Measurements from ENCODE around the gene GPX3.

Gene GPX3

DNA sequence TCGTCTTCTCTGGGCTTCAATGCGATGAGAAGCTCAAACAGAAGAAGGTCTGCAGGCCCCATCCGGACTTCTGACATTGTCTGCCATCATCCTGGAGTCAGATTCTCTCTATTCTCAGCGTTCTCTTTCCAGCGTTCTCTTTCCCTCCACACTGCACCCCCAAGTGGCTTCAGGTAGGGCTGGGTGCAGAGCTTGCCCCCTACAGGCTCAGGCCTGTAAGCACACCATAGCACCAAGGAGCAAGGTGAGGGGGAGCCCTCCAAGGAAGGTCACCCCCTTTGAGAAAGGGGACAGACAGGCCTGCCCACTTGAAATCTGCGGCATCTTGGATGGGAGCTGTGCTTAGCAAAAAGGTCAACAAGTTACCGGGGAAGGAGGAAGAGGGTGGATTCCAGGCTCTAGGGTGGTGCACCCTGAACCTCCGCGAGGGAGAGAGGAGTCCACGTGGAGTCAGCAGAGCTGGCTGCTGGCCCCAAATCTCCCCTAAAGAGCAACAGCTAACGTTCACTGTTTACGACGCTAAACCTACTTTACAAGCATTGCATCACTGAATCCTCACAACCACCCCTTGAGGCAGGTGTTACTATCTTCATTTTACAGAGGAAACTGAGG is 27.5 kb downstream of the GPX3 start:
- no peak overlapping the region for H3K4me3 ChIP-seq (ENCODE audit: low read depth, low read length)
- TF ChIP-seq, protein P1, sequence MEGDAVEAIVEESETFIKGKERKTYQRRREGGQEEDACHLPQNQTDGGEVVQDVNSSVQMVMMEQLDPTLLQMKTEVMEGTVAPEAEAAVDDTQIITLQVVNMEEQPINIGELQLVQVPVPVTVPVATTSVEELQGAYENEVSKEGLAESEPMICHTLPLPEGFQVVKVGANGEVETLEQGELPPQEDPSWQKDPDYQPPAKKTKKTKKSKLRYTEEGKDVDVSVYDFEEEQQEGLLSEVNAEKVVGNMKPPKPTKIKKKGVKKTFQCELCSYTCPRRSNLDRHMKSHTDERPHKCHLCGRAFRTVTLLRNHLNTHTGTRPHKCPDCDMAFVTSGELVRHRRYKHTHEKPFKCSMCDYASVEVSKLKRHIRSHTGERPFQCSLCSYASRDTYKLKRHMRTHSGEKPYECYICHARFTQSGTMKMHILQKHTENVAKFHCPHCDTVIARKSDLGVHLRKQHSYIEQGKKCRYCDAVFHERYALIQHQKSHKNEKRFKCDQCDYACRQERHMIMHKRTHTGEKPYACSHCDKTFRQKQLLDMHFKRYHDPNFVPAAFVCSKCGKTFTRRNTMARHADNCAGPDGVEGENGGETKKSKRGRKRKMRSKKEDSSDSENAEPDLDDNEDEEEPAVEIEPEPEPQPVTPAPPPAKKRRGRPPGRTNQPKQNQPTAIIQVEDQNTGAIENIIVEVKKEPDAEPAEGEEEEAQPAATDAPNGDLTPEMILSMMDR (IDR thresholded peaks at IDR 0.05; ENCODE audit: insufficient read depth, low read depth, low read length, missing control alignments): peak; percentile 80
- DNase-seq (ENCODE audit: low read depth): peak; percentile 33

DNA sequence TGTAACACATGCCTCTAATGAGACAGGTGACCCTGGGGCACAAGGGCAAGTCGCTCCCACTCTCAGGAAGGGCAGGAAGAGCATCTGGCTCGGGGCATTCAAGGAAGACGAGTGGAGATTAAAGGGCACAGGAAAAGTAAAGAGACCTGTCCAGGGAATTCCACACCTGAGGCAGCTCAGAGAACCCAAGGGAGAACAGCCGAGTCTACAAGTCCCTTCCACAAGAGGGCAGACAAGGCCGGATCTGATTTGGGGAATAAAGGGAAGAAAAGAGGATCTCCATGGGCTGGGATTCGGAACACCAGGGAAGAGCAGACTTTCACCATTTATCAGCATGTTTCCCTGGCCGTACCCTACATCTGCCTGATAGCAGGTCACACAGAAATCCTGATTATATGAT is 28.1 kb downstream of the GPX3 start:
- TF ChIP-seq, protein P1 (IDR thresholded peaks at IDR 0.05; ENCODE audit: insufficient read depth, low read depth, low read length, missing control alignments): no peak
- H3K4me3 ChIP-seq (ENCODE audit: low read depth, low read length): no peak overlapping the region
- no peak for DNase-seq (ENCODE audit: low read depth)

DNA sequence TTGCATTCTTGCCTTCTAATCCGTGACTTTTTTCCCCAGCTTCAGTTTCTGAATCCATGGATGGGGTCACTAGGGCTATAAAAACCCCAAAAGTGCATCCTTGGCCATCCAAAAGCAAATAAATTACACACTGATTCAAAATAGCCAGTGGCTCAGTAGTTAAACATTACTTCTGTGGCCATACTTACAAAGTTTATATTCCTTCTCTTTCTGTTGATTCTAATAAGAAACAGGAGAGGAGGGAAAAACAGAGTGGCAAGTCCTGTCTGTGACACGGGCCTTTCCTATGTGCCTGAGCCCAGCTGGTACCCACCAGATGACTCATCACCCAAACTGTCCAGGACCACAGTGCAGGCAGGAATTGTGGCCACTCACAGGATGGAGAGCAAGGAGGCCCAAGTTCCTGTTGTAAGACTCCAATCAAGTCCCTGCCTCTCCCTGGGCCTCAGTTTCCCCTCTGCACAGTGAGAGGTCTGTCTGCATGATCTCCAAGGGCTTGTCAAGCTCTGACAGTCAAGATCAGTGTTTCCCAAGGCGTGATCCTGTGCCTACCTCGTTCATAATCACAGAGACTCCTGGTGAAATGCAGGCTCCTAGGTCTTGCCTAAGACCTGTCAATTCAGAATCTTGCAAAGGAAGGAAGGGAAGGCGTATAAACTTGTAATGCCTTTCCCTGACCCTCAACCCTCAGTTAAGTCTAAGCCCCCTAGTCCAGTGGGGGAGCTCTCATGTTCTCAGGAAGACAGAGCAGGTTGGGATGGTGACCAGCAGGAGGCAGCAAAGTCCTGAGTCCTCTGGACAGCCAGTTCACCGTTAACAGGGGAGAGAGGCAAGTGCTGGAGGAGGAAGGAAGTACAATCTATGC is 30.9 kb downstream of the GPX3 start:
- TF ChIP-seq, protein P1 (IDR thresholded peaks at IDR 0.05; ENCODE audit: insufficient read depth, low read depth, low read length, missing control alignments): peak; percentile 87
- no peak overlapping the region for H3K4me3 ChIP-seq (ENCODE audit: low read depth, low read length)
- peak; percentile 89 for DNase-seq (ENCODE audit: low read depth)

DNA sequence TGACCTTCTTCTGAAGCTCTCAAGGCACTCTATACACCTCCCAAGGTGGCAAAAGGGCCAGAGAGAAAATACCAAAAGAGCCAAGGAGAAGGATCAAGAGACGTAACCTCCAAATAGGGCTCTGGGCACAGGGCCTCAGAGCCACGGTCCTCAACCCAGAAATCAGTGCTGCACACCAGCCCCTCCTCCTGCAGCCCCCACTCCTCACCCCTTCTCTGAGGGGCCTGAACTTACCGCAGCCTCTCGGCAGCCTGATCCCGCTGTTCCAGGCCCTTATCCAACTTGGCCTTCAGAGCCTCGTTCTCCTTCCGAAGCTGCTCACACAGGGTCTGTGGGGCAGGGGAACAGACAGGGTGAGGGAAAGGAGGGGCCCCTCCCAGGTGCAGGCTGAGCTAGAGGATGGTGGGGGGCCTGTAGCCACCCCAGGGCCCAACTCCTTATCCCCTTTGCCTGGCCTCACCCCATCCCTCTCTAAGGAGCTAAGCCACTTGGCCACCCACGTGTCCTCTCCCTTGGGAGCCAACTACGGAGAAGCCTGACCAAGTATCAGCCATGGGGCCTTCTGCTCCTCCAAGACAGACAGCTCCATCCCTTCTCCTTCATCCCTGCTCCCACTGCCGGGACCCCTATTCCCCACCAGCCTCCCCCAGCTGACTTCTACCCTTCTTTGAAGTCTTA is 31.7 kb downstream of the GPX3 start:
- H3K4me3 ChIP-seq (ENCODE audit: low read depth, low read length): no peak overlapping the region
- TF ChIP-seq, protein P1 (IDR thresholded peaks at IDR 0.05; ENCODE audit: insufficient read depth, low read depth, low read length, missing control alignments): no peak
- DNase-seq (ENCODE audit: low read depth): no peak

DNA sequence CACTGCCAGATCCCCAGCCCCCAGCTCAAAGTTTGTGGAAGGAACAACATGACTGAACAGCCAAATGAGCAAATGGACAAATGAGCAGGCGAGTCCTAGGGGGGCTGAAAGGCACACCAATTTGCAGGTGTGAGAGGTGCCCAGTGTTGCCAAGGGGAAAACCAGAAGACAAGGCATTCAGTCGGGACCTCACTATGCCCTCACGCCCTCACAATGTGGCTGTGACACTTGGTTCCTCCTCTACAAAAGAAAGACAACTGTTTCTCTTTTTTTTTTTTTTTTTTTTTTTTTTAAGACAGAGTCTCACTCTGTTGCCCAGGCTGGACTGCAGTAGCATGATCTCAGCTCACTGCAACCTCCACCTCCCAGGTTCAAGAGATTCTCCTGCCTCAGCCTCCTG is 32.4 kb downstream of the GPX3 start:
- TF ChIP-seq, protein P1 (IDR thresholded peaks at IDR 0.05; ENCODE audit: insufficient read depth, low read depth, low read length, missing control alignments): no peak

DNA sequence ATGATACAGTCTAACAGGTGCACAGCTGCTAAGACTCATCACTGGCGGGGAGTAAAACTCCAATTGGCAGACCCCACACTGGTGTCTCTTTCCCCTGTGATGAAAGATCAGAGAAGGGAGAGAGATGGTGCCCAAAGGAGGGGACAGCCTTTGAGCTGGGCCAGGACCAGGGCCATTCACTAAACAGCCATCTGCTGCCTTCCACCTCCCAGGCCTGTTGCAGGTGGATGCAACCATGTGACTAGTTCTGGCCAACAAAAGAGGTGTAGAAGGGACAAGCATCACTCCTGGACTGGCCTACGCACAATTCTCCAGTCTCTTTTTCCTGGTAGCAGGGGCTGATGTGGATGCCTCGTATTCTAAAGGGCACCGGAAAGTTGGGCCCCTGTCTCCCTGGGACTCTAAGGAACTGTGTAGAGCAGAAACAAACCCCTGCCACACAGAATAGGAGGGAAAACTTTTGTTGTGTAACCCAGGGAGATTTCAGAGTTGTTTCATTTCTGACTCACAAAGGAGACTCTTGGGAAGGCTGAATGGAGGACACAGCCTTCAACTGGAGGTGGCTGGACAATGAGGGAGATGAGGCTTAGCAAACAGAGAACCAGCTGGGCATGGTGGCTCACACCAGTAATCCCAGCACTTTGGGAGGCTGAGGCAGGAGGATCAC is 33.5 kb downstream of the GPX3 start:
- H3K4me3 ChIP-seq (ENCODE audit: low read depth, low read length): no peak overlapping the region
- DNase-seq (ENCODE audit: low read depth): no peak
- TF ChIP-seq, protein P1 (IDR thresholded peaks at IDR 0.05; ENCODE audit: insufficient read depth, low read depth, low read length, missing control alignments): no peak

More for the DNA sequence above, 32.4 kb downstream of the GPX3 start:
- DNase-seq (ENCODE audit: low read depth): no peak
- H3K4me3 ChIP-seq (ENCODE audit: low read depth, low read length): no peak overlapping the region
